GM18519 (cell line): ENCODE results near the gene PDE9A.
"Not testable (repeated sequence)": the region's sequence is repeated elsewhere in the genome, so short reads cannot be mapped to it uniquely, and the experiment has no call there.

Experiments used
- ATAC-seq: cut with Tn5 transposase; IDR thresholded peaks from one replicate; pipeline ENCODE4 v1.9.1; 2021; ENCODE audit warnings: mild to moderate bottlenecking, moderate library complexity; ENCODE audit not compliant: unreplicated experiment, low FRiP score

Gene PDE9A

GRCh38 chr21:42653231-42654061, at the start of gene PDE9A:
Gene PDE9A, plus strand, starts transcription at chr21:42653621. Its CDS starts 194 bp downstream, at chr21:42653815.
- no peak for ATAC-seq

GRCh38 chr21:42607102-42607501, 46.3 kb upstream of the PDE9A start:
- ATAC-seq: no peak

- ATAC-seq: no peak
Measured at GRCh38 chr21:42607525-42608102, 45.8 kb upstream of the PDE9A start.

GRCh38 chr21:42608446-42608845, 45.0 kb upstream of the PDE9A start:
- ATAC-seq: no peak

GRCh38 chr21:42609811-42610210, 43.6 kb upstream of the PDE9A start:
- no peak for ATAC-seq

DNA sequence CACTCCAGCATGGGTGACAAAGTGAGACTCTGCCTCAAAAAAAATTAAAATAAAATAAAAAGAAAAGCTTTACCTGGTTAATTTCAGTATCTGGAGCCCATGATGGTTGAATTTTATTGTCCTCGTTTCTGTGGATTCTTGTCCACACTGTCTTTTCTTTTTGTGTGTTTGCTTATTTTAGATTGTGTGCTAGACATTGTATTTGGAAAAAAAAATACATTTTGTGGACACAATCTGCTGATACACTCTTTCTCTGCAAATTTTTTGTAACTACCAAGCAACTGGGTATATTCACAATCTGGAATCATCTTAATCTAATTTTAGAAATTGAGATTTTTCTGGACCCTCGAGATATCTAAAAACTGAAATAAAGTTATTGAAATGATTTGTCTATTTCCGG, 41.6 kb upstream of the PDE9A start:
- ATAC-seq: no peak

GRCh38 chr21:42612390-42612789, 41.0 kb upstream of the PDE9A start:
- no peak for ATAC-seq

DNA sequence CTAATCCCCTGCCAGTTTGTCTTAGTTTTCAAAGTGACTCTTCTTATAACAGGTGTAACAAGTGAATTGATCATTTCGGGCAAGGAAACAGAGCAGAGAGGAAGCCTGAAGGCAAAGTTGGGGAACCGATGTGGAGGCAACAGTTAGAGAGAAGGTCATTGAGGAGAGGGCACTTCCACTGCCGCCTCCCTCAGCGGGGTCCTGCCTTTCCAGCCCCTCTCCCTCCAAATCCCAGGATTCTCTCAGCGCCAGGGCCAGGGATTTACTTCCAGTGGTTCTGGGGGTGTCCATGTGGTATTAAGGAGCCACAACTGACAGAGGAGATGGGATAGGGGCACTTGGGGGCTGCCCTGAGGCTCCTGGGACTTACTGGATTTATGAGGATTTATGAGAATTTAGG, 39.7 kb upstream of the PDE9A start:
- ATAC-seq: no peak

DNA sequence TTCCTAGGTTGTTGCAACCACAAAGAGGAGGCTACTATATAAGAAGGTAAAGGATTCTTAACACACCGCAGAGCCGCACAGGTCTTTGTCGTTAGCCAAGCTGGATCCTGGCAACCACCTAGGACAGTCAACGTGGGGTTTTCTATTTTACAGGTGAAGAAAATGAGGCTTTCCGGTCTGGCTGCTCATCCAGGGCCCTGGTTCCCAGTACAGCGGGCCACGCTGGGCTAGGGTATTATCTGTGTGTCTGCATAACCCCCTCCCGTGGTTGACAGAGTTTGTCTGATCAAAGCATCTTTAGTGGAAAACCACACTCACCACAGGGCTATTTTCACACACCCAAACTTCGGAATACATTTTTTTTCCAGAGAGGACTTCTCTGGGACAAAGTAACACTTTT, 39.0 kb upstream of the PDE9A start:
- no peak for ATAC-seq

DNA sequence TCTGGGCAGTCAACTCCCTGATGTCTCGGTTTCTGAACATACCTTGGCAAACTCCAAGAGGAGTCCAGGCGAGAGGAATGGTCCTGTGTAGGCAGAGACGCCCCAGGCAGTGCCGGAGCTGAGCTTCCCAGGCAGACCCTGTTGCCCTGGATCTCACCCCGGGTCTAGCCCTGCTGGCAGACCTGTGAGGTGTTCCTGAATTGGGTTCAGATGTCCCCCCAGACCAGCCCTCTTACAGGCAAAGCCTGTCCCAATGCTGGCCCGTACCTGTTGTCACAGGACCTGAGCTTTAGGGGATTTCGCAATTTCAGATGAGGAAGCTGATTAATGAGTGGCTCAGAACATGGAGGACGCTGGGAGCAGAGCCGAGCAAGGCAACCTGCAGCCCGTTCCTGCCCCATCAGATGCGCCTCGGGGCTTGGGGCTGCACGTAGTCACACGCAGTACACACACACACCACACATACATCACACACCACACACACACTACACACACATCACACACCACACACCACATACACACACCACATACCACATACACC, 38.5 kb upstream of the PDE9A start:
- ATAC-seq: no peak

DNA sequence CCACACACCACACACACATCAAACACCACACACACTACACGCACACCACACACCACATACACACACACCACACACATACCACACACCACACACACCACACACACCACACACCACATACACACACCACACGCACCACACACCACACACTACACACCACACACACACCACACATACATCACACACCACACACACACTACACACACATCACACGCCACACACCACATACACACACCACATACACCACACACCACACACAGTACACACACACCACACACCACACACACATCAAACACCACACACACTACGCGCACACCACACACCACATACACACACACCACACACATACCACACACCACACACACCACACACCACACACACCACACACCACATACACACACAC, 38.0 kb upstream of the PDE9A start:
- not testable (repeated sequence) for ATAC-seq

GRCh38 chr21:42615924-42616323, 37.5 kb upstream of the PDE9A start:
- no peak for ATAC-seq

DNA sequence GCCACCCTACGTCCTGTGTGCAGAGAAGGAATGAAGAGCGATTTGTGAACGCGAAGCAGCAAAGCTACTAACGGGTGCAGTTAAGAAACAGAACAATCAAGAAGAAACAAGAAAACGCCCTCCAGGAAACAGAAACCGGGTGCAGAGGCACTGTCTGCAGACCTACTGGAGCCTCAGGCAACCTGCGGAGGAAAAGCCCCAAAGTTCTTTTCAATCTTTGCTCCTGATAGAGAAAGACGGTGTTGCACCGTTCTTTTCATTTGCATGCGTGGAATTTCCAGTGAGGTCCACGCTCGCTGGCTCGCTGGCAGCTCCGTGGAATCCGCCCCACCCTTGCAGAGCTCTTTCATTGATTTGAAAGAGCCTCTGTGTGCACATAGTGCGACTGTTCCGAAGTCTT, 37.0 kb upstream of the PDE9A start:
- ATAC-seq: no peak

- ATAC-seq: no peak
Measured at GRCh38 chr21:42616941-42617340, 36.5 kb upstream of the PDE9A start.

GRCh38 chr21:42617486-42617885, 35.9 kb upstream of the PDE9A start:
- ATAC-seq: no peak

- ATAC-seq: no peak
Measured at GRCh38 chr21:42618707-42619102, 34.7 kb upstream of the PDE9A start.

DNA sequence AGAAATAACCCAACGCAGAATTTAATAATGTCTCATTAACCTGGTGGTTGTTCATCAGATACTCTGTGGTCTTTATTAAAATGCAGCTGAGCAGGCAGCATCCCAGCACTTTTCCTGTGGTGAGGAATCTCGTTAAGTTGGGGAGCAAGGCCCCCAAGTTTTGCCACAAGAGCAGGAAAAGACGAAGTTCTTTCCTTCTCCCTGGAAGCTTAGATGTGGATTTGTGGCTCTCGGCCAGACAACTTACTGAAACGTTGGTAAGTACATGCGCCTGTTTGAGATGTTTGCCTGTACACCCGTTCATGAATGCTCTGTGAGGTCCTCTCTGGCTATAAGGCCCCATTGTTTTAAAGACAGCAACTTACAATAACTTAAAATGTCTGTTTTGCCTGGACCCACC, 34.3 kb upstream of the PDE9A start:
- ATAC-seq: no peak

DNA sequence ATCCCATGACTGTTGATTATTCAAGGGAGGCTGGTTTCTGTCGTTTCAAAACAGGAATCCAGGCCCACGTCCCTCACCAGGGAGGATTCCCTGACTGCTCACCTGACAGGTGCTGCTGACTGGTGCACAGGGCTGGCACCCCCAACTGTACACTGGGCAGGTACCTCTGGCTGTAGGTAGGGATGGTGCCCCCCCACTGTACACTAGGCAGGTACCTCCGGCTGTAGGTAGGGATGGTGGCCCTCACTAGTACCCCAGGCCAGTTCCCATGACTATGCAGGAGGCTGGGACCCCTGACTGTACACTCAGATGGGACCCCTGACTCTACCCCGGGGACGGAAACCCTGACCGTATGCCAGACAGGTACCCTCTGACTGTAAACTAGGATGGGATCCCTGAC, 33.6 kb upstream of the PDE9A start:
- no peak for ATAC-seq

DNA sequence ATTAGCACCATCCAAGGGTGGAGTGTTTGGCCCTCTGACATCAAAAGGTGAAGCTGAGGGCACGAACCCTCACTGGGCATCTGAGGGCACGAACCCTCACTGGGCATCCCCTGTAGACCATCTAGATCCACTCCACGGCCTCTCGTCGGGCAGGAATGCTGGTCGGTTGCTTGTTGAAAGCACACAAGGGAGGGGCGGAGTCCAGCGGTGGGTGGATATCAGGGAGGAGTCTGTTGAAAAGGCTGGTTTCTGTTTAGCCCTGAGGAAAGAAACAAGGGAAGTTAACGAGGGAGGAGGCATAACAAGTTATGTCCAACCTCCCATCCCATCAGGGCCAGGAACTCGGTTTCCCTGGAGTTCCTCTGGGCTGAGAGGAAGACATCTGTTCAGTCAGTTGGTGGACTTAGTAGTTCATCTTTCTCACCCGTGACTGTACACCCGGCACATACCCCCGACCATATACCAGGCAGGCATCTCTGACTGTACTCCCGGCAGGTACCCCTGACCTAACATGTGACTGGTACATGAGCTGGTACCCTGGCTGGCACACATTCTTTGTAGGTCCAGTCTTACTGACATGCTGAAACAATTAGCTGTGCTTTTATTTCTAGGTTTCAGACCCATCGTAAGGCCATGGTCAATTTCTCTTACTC, 32.1 kb upstream of the PDE9A start:
- ATAC-seq: no peak

DNA sequence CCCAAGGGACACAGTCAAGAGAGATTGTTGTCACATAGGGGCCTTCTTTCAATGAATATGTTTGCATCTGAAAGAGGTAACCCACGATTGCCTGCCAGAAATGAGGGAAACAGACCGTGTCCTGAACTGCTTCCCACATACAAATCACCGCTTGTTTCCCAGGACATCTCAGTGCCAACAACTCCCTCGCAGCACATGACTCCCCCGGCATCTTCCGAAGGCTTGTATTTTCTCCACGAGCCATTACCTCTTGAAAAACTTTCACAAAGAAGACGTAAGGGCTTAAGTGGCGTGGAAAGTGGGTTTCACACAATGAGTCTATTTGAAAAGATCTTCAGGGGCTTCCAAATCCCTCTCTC, 31.6 kb upstream of the PDE9A start:
- ATAC-seq: no peak

GRCh38 chr21:42622284-42622683, 31.1 kb upstream of the PDE9A start:
- no peak for ATAC-seq

DNA sequence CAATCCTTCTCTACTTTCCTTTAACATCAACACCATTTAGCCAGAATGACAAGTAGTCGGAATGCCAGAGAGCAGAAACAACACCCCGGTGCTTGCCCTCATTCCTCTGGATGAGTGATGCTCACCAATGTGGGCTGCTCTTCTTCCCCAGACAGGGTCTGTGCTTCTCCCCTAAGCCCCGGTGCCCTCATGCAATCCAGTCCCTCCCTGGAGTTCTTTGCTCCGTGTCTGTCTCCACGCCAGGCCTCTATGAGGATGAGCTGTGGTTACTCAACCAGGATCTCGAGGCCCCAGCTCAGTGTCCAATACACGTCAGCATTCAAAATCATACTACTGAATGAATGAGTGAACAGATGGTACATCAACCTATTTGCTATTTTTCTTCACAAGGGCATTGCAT, 29.7 kb upstream of the PDE9A start:
- no peak for ATAC-seq
